IPS-18a (cell line): ENCODE results near the gene SMIM27.
"Not testable (repeated sequence)": the region's sequence is repeated elsewhere in the genome, so short reads cannot be mapped to it uniquely, and the experiment has no call there.

Experiments
- H3K27ac ChIP-seq: one replicate; pipeline ENCODE4 v1.5.1; 2013; ENCODE audit warnings: low read length
- H3K27me3 ChIP-seq: one replicate; pipeline ENCODE4 v1.6.1; 2013; ENCODE audit warnings: mild to moderate bottlenecking, low read length; ENCODE audit not compliant: control insufficient read depth, insufficient read depth
- H3K36me3 ChIP-seq: one replicate; pipeline ENCODE4 v1.6.1; 2013; ENCODE audit warnings: low read depth, low read length; ENCODE audit not compliant: control insufficient read depth
- H3K4me1 ChIP-seq: one replicate; pipeline ENCODE4 v1.6.1; 2013; ENCODE audit warnings: low read depth, low read length; ENCODE audit not compliant: control insufficient read depth
- H3K4me3 ChIP-seq: one replicate; pipeline ENCODE4 v1.5.1; 2013; ENCODE audit warnings: low read length
- H3K9ac ChIP-seq: one replicate; pipeline ENCODE4 v1.6.1; 2013; ENCODE audit warnings: mild to moderate bottlenecking, low read length, moderate library complexity
- H3K9me3 ChIP-seq: one replicate; pipeline ENCODE4 v1.6.1; 2013; ENCODE audit warnings: low read depth, low read length; ENCODE audit not compliant: control insufficient read depth

SMIM27 gene

GRCh38 chr9:32526707-32527048 is 25.4 kb upstream of the SMIM27 start:
- Histone ChIP-seq H3K27ac (no peak overlapping the region), H3K36me3 (no peaks in the 10 kb centered on the region), H3K27me3 (no peaks in the 10 kb centered on the region), H3K9ac (peak overlapping the region; percentile 67), H3K4me3 (peak overlapping the region; percentile 87), H3K4me1 (peaks cover 9% of the 10 kb centered on the region), H3K9me3 (no peaks in the 10 kb centered on the region)

GRCh38 chr9:32533336-32533735 is 18.8 kb upstream of the SMIM27 start:
- Histone ChIP-seq H3K27ac (no peak overlapping the region), H3K4me1 (no peaks in the 10 kb centered on the region), H3K9ac (no peak overlapping the region), H3K27me3 (no peaks in the 10 kb centered on the region), H3K4me3 (no peak overlapping the region), H3K9me3 (no peaks in the 10 kb centered on the region), H3K36me3 (peaks cover 2% of the 10 kb centered on the region)

- Histone ChIP-seq H3K4me1 (no peaks in the 10 kb centered on the region), H3K9ac (no peak overlapping the region), H3K36me3 (peaks cover 2% of the 10 kb centered on the region), H3K27ac (no peak overlapping the region), H3K27me3 (no peaks in the 10 kb centered on the region), H3K4me3 (no peak overlapping the region), H3K9me3 (no peaks in the 10 kb centered on the region)
Measured at GRCh38 chr9:32533816-32534215, 18.3 kb upstream of the SMIM27 start.

- H3K36me3 ChIP-seq, result peaks cover 36% of the 10 kb centered on the region
- H3K4me3 ChIP-seq, result no peak overlapping the region
- no peaks in the 10 kb centered on the region for H3K9me3 ChIP-seq
- H3K9ac ChIP-seq, result no peak overlapping the region
- H3K27me3 ChIP-seq, result no peaks in the 10 kb centered on the region
- no peak overlapping the region for H3K27ac ChIP-seq
- H3K4me1 ChIP-seq, result no peaks in the 10 kb centered on the region
Measured at GRCh38 chr9:32543047-32543446, 9.1 kb upstream of the SMIM27 start.

- no peak overlapping the region for H3K9ac ChIP-seq
- no peak overlapping the region for H3K27ac ChIP-seq
- H3K4me3 ChIP-seq, result no peak overlapping the region
- H3K36me3 ChIP-seq, result peaks cover 30% of the 10 kb centered on the region
- peaks cover 3% of the 10 kb centered on the region for H3K4me1 ChIP-seq
- H3K9me3 ChIP-seq, result no peaks in the 10 kb centered on the region
- H3K27me3 ChIP-seq, result no peaks in the 10 kb centered on the region
Measured at GRCh38 chr9:32545884-32546283, 6.2 kb upstream of the SMIM27 start.

- H3K27ac ChIP-seq, H3K4me3 ChIP-seq, H3K36me3 ChIP-seq, H3K27me3 ChIP-seq, H3K4me1 ChIP-seq, H3K9ac ChIP-seq, H3K9me3 ChIP-seq: not testable (repeated sequence)
Measured at GRCh38 chr9:32548213-32548612, 3.9 kb upstream of the SMIM27 start.

GRCh38 chr9:32550150-32550561 is 2.0 kb upstream of the SMIM27 start:
- peaks cover 3% of the 10 kb centered on the region for H3K4me1 ChIP-seq
- H3K27ac ChIP-seq, result peak overlapping the region; percentile 64
- H3K36me3 ChIP-seq, result no peaks in the 10 kb centered on the region
- H3K9me3 ChIP-seq, result no peaks in the 10 kb centered on the region
- peak overlapping the region; percentile 79 for H3K4me3 ChIP-seq
- no peaks in the 10 kb centered on the region for H3K27me3 ChIP-seq
- H3K9ac ChIP-seq, result peak overlapping the region; percentile 92

GRCh38 chr9:32550562-32551275 is 1.4 kb upstream of the SMIM27 start:
- no peaks in the 10 kb centered on the region for H3K36me3 ChIP-seq
- H3K4me3 ChIP-seq, result peak overlapping the region; percentile 79
- H3K9me3 ChIP-seq, result no peaks in the 10 kb centered on the region
- H3K4me1 ChIP-seq, result peaks cover 3% of the 10 kb centered on the region
- peak overlapping the region; percentile 92 for H3K9ac ChIP-seq
- peak overlapping the region; percentile 89 for H3K27ac ChIP-seq
- H3K27me3 ChIP-seq, result no peaks in the 10 kb centered on the region

GRCh38 chr9:32551276-32552051 is 663 bp upstream of the SMIM27 start:
- Histone ChIP-seq H3K36me3 (no peaks in the 10 kb centered on the region), H3K4me3 (peak overlapping the region; percentile 79), H3K4me1 (peaks cover 3% of the 10 kb centered on the region), H3K9me3 (no peaks in the 10 kb centered on the region), H3K27me3 (no peaks in the 10 kb centered on the region), H3K9ac (peak overlapping the region; percentile 92), H3K27ac (peak overlapping the region; percentile 89)

GRCh38 chr9:32554107-32554506 is 2.0 kb downstream of the SMIM27 start:
- H3K9me3 ChIP-seq, result no peaks in the 10 kb centered on the region
- no peak overlapping the region for H3K4me3 ChIP-seq
- no peak overlapping the region for H3K9ac ChIP-seq
- H3K27ac ChIP-seq, result no peak overlapping the region
- H3K27me3 ChIP-seq, result no peaks in the 10 kb centered on the region
- H3K36me3 ChIP-seq, result no peaks in the 10 kb centered on the region
- peaks cover 3% of the 10 kb centered on the region for H3K4me1 ChIP-seq

- no peak overlapping the region for H3K4me3 ChIP-seq
- H3K4me1 ChIP-seq, result peaks cover 3% of the 10 kb centered on the region
- H3K36me3 ChIP-seq, result no peaks in the 10 kb centered on the region
- no peaks in the 10 kb centered on the region for H3K9me3 ChIP-seq
- no peak overlapping the region for H3K9ac ChIP-seq
- no peak overlapping the region for H3K27ac ChIP-seq
- no peaks in the 10 kb centered on the region for H3K27me3 ChIP-seq
Measured at GRCh38 chr9:32554591-32554990, 2.5 kb downstream of the SMIM27 start.
